ENCODE results near the gene ALDOA.
A peak's percentile ranks its signal among the peaks of the same experiment; 100 is the strongest.
"Not testable (repeated sequence)": the region's sequence is repeated elsewhere in the genome, so short reads cannot be mapped to it uniquely, and the experiment has no call there.

The ALDOA gene

GRCh38 chr16:30092373-30093010 is 26.9 kb downstream of the ALDOA start:
- no peak for DNase-seq

- no peak for DNase-seq
These were observed 29.1 kb downstream of the ALDOA start for GRCh38 chr16:30094541-30095165.

- DNase-seq: peak; percentile 59
These were observed 29.9 kb downstream of the ALDOA start for GRCh38 chr16:30095166-30096078.

GRCh38 chr16:30096105-30096861 is 30.7 kb downstream of the ALDOA start, which contains the start of gene YPEL3:
YPEL3 (minus strand) TSS chr16:30096213; CDS start chr16:30095482, 731 bp downstream.
- DNase-seq: peak; percentile 93

GRCh38 chr16:30096862-30097563 is 31.5 kb downstream of the ALDOA start:
- DNase-seq: no peak

- DNase-seq: no peak
These were observed 38.5 kb downstream of the ALDOA start for GRCh38 chr16:30104090-30104489.

- no peak for DNase-seq
These were observed 38.9 kb downstream of the ALDOA start for GRCh38 chr16:30104492-30104891.

GRCh38 chr16:30108059-30108850 is 42.7 kb downstream of the ALDOA start:
- DNase-seq: no peak

GRCh38 chr16:30110661-30111060 is 45.1 kb downstream of the ALDOA start:
- DNase-seq: no peak

- peak; percentile 29 for DNase-seq
These were observed 46.9 kb downstream of the ALDOA start for GRCh38 chr16:30112197-30113030.

GRCh38 chr16:30113031-30113710 is 47.6 kb downstream of the ALDOA start, which contains the start of gene GDPD3:
GDPD3 (minus strand) TSS chr16:30113537; CDS start chr16:30113478, 59 bp downstream.
- no peak for DNase-seq

- no peak for DNase-seq
These were observed 48.3 kb downstream of the ALDOA start for GRCh38 chr16:30113711-30114333.

GRCh38 chr16:30114411-30114810 is 48.9 kb downstream of the ALDOA start:
- DNase-seq: no peak

GRCh38 chr16:30114833-30115232 is 49.3 kb downstream of the ALDOA start:
- not testable (repeated sequence) for DNase-seq

- peak; percentile 66 for DNase-seq
These were observed 49.7 kb downstream of the ALDOA start for GRCh38 chr16:30115238-30115637.

GRCh38 chr16:30116291-30117207 is 51.0 kb downstream of the ALDOA start:
- DNase-seq: no peak

- no peak for DNase-seq
These were observed 52.2 kb downstream of the ALDOA start for GRCh38 chr16:30117768-30118167.

GRCh38 chr16:30119428-30119827 is 53.9 kb downstream of the ALDOA start:
- no peak for DNase-seq

All from NCI-H146 (cell line).